ENCODE data around the gene ANGPTL8.
A peak's percentile ranks its signal among the peaks of the same experiment; 100 is the strongest.

Gene ANGPTL8

DNA sequence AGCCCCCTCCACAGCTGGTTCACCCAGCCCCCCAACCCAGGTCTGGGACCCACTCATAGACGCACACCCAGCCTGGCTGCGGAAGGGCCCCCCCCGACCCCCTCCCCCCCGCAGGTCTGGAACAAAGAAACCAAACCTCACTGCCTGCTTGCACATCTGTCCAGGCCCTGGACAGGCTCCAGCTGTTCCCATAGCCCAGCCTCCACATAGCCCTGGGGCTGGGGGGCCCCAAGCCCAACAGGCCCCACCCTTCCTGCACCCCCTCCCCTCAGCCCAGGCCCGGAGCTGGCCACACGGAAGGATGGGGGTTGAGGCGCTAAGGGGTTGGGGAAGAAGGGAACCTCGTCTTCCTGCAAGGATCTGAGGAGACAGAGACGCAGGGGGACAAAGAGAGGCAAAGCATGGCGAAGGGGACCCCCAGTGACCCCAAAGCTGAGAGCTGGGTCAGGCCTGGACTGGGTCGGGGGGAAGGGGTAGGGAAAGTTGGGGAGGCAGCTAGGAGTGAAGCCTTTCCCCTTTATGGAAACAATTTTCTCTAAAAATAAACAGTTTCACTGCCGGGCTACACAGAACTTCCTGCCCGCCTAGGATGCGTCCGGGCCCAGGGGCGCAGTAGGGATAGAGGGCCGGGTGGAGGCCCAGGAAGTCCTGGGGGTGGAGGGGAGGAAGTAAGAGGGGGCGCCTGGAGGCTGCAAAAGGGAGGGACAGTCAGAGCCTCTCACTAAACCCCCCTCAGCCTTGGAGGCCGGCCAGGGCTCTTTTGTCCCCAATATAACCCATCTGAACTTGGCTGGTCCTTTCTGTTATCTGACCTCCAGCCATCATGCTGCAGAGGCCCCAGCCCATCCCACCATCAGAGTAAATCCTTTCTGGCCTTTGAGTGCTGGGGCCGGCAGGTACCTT is 44.5 kb upstream of the ANGPTL8 start:
- H3K4me3 ChIP-seq, result peak overlapping the region; percentile 99
- TF ChIP-seq, protein P1, sequence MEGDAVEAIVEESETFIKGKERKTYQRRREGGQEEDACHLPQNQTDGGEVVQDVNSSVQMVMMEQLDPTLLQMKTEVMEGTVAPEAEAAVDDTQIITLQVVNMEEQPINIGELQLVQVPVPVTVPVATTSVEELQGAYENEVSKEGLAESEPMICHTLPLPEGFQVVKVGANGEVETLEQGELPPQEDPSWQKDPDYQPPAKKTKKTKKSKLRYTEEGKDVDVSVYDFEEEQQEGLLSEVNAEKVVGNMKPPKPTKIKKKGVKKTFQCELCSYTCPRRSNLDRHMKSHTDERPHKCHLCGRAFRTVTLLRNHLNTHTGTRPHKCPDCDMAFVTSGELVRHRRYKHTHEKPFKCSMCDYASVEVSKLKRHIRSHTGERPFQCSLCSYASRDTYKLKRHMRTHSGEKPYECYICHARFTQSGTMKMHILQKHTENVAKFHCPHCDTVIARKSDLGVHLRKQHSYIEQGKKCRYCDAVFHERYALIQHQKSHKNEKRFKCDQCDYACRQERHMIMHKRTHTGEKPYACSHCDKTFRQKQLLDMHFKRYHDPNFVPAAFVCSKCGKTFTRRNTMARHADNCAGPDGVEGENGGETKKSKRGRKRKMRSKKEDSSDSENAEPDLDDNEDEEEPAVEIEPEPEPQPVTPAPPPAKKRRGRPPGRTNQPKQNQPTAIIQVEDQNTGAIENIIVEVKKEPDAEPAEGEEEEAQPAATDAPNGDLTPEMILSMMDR (IDR thresholded peaks at IDR 0.05), result no peak
- peak overlapping the region; percentile 87 to 100 for H3K27ac ChIP-seq
- no peak for DNase-seq (ENCODE audit: low spot score)

DNA sequence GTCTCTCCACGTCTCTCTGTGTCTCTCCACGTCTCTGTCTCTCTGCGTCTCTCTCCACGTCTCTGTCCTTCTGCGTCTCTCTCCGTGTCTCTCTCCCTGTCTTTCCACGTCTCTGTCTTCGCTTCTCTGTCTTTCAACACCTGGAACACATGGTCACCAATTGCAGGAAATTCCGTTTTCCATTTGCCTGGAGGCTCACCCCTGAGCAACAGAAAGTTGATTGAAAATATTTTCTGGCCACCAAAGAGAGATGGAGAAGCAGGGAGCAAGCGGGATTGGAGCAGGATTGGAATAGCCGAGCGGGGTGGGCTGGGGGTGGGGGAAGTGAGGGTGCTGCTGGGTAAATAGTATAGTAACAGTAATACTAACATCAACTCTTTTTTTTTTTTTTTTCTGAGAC is 43.7 kb upstream of the ANGPTL8 start:
- DNase-seq (ENCODE audit: low spot score), result no peak
- H3K4me3 ChIP-seq, result peak overlapping the region; percentile 99

DNA sequence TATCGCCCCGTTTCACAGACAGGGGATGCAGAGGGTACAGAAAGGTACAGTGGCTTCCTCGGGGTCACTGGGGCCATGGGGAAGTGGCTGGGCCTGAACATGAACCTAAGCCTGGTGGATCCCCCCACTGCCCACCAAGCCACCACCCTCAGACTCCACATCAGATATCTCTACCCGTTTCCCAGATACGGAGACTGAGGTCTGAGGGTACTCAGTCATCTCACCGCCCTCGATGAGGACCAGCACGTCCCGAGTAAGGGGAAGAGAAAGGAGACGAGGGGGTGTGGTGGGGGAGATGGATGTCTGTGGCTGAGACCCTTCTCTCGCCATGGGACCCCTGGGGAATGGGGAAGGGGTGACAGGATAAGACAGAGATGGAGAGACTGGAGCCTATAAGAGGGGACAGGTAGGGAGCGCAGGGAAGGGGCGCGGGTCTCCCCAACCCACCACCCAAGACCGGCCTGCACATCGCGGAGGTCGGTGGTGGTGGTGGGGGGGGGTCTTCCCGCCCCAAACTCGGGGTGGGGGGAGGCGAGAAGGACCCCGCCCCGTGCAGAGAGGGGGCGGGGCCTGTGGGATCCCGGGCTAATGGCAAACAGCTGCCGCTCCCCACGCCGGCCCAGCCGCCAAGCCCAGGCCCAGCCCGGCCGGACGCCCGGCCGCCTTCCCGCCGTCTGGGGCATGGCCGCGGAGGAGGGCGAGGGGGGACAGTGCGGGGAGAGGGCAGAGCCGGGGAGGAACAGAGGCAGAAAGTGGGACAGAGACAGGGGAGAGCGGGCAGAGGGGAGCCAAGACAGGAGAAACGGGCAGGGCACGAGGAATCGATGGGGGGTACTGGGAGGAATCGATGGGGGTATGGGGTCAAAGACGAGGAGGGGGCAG is 42.8 kb upstream of the ANGPTL8 start:
- Histone ChIP-seq H3K4me3 (peak overlapping the region; percentile 99), H3K27ac (peak overlapping the region; percentile 87 to 100)
- TF ChIP-seq, protein P1 (IDR thresholded peaks at IDR 0.05), result no peak
- no peak for DNase-seq (ENCODE audit: low spot score)

More for the DNA sequence above, 43.7 kb upstream of the ANGPTL8 start:
- TF ChIP-seq, protein P1 (IDR thresholded peaks at IDR 0.05), result no peak
- H3K27ac ChIP-seq, result peak overlapping the region; percentile 87 to 100

DNA sequence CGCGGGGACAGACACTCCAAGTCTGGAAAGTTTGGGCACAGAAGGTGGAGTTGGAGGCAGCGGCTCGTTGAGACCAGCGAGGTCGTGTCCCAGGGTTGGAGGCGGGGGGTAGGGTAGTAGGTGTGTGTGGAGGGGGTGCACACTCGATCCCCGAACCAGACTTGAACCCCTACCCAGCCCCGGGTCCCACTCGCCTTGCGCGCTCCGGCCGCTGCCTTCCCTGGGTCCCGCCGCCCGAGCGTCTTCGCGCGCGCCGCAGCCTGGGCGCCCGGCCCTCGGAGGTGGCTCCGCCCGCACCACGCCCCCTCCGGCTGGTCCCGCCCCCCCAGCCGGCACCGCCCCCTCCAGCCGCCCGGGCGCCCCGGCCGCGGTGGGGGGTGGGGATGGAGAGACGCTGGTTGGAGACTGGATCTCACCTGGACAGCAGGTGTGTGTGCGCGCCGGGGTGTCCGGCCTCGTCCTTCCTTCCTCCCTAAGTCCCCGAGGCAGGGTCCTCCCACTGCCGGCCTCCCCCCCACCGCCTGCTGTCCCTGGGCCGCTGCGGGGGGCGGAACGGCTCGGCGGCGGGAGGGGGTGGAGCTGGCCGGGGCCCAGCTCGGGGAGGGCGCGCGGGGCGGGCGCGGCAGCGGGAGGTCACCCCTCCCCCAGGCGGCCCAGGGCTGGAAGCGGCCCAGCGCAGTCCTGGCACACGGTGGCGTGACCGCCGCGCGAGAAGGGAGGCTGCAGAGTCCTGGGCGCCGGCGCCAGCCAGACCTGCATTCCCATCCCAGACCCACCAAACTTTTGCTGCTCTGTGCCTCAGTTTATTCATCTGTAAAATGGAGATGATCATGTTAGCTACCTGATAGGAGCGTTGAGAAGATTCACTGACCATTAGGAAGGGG is 41.9 kb upstream of the ANGPTL8 start, which contains the start of gene KANK2:
Gene KANK2 (minus strand): TSS at position 255 of the 884 bp plus-strand sequence. CDS start 3,034 bp downstream, outside the sequence.
- peak within 1 kb of the TSS; percentile 99 for H3K4me3 ChIP-seq
- DNase-seq (ENCODE audit: low spot score), result peak; percentile 90
- H3K27ac ChIP-seq, result peak within 1 kb of the TSS; percentile 87 to 100
- TF ChIP-seq, protein P1 (IDR thresholded peaks at IDR 0.05), result no peak

DNA sequence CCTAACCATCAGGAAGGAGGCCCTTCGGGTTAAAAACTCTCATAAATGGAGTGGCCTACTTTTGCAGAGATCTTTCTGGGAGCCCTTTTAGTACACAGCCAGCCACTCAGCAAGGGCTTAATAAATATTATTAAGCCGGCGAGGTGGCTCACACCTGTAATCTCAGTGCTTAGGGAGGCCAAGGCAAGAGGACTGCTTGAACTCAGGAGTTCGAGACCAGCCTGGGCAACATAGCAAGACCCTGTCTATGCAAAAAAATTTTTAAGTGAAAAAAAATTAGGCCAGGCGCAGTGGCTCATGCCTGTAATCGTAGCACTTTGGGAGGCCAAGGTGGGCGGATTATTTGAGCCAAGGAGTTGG is 41.3 kb upstream of the ANGPTL8 start:
- peak overlapping the region; percentile 87 to 100 for H3K27ac ChIP-seq
- TF ChIP-seq, protein P1 (IDR thresholded peaks at IDR 0.05), result no peak
- no peak for DNase-seq (ENCODE audit: low spot score)
- H3K4me3 ChIP-seq, result peak overlapping the region; percentile 99

DNA sequence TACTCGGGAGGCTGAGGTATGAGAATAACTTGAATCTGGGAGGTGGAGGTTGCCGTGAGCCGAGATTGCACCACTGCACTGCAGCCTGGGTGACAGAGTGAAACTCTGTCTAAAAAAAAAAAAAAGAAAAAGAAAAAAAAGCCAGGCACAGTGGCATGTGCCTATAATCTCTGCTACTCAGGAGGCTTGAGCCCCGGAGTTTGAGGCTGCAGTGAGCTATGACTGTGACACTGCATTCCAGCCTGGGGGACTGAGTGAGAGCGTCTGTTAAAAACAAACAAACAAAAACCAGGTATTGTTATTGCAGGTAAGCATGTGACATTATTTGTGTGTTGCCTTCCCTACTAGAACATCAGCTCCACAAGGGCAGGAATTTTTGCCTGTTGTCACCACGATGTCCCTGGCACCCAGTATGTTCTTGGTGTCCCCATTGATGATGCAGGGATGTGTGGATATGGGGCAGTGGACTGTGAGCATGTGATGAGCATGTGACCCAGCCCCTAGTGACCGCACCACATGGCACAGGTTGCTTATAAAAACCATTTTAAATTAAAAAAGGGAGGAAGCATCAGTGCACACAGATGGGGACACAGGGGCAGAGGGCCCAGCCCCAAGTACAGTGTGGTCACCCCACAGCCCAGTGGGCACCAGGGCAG is 40.5 kb upstream of the ANGPTL8 start:
- TF ChIP-seq, protein P1 (IDR thresholded peaks at IDR 0.05), result no peak
- Histone ChIP-seq H3K27ac (peak overlapping the region; percentile 87 to 100), H3K4me3 (no peak overlapping the region)
- no peak for DNase-seq (ENCODE audit: low spot score)

Data from coronary artery (tissue), 2 donors.